GM10847 (cell line): ENCODE results near the gene GJB4.

Experiments used
- POLR2A ChIP-seq: IDR thresholded peaks from 2 replicates; pipeline ENCODE4 v1.6.1; 2011; ENCODE audit not compliant: insufficient read length; ENCODE audit errors: extremely low read depth

GJB4 gene

DNA sequence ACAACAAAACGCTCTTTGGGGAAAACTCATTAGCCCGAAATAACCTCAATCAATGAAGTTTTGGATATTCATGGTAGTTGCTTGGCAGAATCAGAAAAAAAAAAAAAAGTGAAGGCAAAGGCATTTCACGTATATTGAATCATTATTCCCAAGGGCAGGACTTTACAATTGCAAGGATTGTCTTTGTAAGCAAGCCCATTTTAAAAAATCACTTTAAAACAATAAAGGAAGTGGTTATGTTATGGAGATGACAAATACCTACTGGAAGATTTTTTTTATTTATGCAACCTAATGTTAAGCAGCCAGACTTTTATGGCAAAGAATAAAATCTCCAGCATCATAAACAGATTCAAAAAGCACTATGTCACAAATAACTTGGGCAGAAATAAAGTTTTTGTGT lies 9.3 kb downstream of the GJB4 start:
- TF ChIP-seq POLR2A = no peak

GRCh38 chr1:34770891-34771504 lies 11.5 kb downstream of the GJB4 start:
- no peak for TF ChIP-seq POLR2A

GRCh38 chr1:34771573-34772371 lies 12.2 kb downstream of the GJB4 start:
- no peak for TF ChIP-seq POLR2A

- no peak for TF ChIP-seq POLR2A
Observed at GRCh38 chr1:34774957-34775356, 15.4 kb downstream of the GJB4 start.

DNA sequence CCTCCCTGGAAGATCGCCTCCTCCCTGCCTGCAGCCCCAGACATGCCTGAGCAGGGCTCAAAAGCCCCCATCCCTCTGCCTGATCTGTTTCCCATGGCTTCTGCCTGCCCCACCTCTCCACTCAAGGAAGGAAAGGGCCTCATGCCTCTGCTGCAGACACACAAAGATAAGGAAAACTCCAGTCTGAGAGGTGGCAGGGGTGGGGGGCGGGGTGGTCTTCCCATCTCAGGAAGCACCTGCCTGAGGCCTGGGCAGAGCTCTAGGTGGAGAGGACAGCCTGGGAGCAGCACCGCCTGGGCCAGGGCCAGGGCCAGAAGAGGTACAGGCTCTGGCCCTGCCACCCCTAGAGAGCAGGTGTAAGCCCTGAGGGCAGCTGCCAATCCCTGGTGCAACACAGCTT lies 17.4 kb downstream of the GJB4 start:
- no peak for TF ChIP-seq POLR2A

- TF ChIP-seq POLR2A = no peak
Observed at GRCh38 chr1:34777519-34778321, 18.2 kb downstream of the GJB4 start.

GRCh38 chr1:34778381-34778780 lies 18.8 kb downstream of the GJB4 start:
- TF ChIP-seq POLR2A = no peak

DNA sequence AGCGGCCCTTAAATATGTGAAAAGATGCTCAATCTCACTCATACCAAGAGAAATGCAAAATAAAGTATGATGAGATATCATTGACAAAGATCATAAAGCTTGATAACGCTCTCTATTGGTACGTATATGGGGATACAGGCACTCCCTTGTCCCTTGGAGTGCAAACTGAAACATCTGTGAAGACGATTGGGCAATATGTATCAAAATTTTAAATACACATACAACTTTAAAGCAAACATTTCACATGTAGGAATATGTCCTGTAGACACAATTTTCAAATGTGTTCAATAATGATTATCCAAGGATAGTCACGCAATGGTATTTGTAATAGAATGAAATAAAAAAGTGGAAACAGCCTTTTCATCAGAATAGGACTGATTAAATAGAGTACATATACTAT lies 19.5 kb downstream of the GJB4 start:
- no peak for TF ChIP-seq POLR2A

- no peak for TF ChIP-seq POLR2A
Observed at GRCh38 chr1:34779526-34779925, 20.0 kb downstream of the GJB4 start.

GRCh38 chr1:34779962-34780361 lies 20.4 kb downstream of the GJB4 start:
- TF ChIP-seq POLR2A = no peak

- no peak for TF ChIP-seq POLR2A
Observed at GRCh38 chr1:34780528-34780927, 21.0 kb downstream of the GJB4 start.

- TF ChIP-seq POLR2A = no peak
Observed at GRCh38 chr1:34781071-34781843, 21.7 kb downstream of the GJB4 start, which contains the start of gene GJB3. Gene GJB3, plus strand, starts transcription at chr1:34781214. Its CDS starts 3,549 bp downstream, at chr1:34784763.

GRCh38 chr1:34781844-34782391 lies 22.4 kb downstream of the GJB4 start:
- no peak for TF ChIP-seq POLR2A

GRCh38 chr1:34784751-34785221 lies 25.2 kb downstream of the GJB4 start:
- TF ChIP-seq POLR2A = no peak
